ENCODE measurements around the gene CALU.

The CALU gene

GRCh38 chr7:128752251-128752650, 13.1 kb downstream of the CALU start:
- DNase-seq = no peak

- DNase-seq = no peak
Observed at GRCh38 chr7:128755075-128755818, 16.1 kb downstream of the CALU start.

- no peak for DNase-seq
Observed at GRCh38 chr7:128755819-128756476, 16.8 kb downstream of the CALU start.

GRCh38 chr7:128757203-128757602, 18.0 kb downstream of the CALU start:
- no peak for DNase-seq

GRCh38 chr7:128758553-128758952, 19.4 kb downstream of the CALU start:
- no peak for DNase-seq

GRCh38 chr7:128759242-128759641, 20.1 kb downstream of the CALU start:
- DNase-seq = no peak

GRCh38 chr7:128763541-128763940, 24.4 kb downstream of the CALU start:
- no peak for DNase-seq

GRCh38 chr7:128767475-128768110, 28.4 kb downstream of the CALU start:
- DNase-seq = no peak

- no peak for DNase-seq
Observed at GRCh38 chr7:128770233-128770632, 31.1 kb downstream of the CALU start.

- DNase-seq = no peak
Observed at GRCh38 chr7:128773604-128774003, 34.4 kb downstream of the CALU start.

- DNase-seq = no peak
Observed at GRCh38 chr7:128774029-128774689, 35.0 kb downstream of the CALU start.

- no peak for DNase-seq
Observed at GRCh38 chr7:128774921-128775320, 35.8 kb downstream of the CALU start.

GRCh38 chr7:128775744-128776474, 36.8 kb downstream of the CALU start, which contains the start of gene OPN1SW:
Gene OPN1SW (minus strand): TSS chr7:128775794. CDS start chr7:128775781, 13 bp downstream.
- DNase-seq = no peak

GRCh38 chr7:128777156-128778123, 38.3 kb downstream of the CALU start:
- DNase-seq = no peak

GRCh38 chr7:128778946-128779345, 39.8 kb downstream of the CALU start:
- no peak for DNase-seq

- no peak for DNase-seq
Observed at GRCh38 chr7:128781126-128781525, 42.0 kb downstream of the CALU start.

GRCh38 chr7:128781851-128782250, 42.7 kb downstream of the CALU start:
- DNase-seq = no peak

GRCh38 chr7:128783143-128783861, 44.1 kb downstream of the CALU start:
- DNase-seq = no peak

GRCh38 chr7:128785738-128786137, 46.6 kb downstream of the CALU start:
- no peak for DNase-seq
